GM18517 (cell line): ENCODE measurements around the gene CD19.
"Not testable (repeated sequence)": the region's sequence is repeated elsewhere in the genome, so short reads cannot be mapped to it uniquely, and the experiment has no call there.

Experiments
- ATAC-seq: cut with Tn5 transposase; IDR thresholded peaks from one replicate; pipeline ENCODE4 v1.9.1; 2021; ENCODE audit warnings: mild to moderate bottlenecking, moderate library complexity; ENCODE audit not compliant: unreplicated experiment

CD19 gene

DNA sequence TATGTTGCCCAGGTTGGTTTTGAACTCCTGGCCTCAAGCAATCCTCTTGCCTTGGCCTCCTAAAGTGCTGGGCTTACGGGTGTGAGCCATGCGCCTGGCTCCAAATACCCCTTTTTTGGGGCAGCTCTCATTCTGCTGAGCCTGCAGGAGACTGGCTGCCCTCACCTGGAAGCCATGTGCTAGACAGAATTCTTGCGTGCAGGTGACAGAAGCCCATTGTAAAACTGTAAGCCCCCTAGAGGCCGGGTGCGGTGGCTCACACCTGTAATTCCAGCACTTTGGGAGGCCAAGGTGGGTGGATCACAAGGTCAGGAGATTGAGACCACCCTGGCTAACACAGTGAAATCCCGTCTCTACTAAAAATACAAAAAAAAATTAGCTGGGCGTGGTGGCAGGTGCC is 48.6 kb downstream of the CD19 start:
- not testable (repeated sequence) for ATAC-seq

- ATAC-seq: no peak
Observed at GRCh38 chr16:28980929-28981328, 49.2 kb downstream of the CD19 start.

DNA sequence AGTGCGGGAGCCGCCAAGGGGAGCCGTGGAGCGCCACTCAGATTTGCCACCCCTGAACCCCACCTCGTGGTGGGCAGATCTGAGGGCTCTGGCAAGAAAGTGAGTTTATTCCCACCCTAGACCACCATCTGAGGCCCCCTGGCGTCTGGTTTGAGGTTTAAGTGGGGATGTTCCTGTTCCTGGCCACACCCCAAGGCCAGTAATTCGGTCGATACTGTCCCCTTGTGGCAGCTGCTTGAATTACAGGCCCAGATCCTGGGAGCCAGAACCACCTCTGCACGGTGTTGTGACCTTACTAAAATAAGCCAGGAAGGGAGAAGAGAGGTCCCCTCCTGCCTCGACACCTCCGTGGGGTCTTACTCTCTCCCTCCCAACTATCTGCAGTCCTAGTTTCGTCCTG is 49.7 kb downstream of the CD19 start:
- ATAC-seq: no peak

- ATAC-seq: no peak
Observed at GRCh38 chr16:28982418-28982817, 50.6 kb downstream of the CD19 start.

GRCh38 chr16:28982949-28983348 is 51.2 kb downstream of the CD19 start:
- ATAC-seq: no peak

GRCh38 chr16:28983644-28984043 is 51.9 kb downstream of the CD19 start:
- no peak for ATAC-seq

DNA sequence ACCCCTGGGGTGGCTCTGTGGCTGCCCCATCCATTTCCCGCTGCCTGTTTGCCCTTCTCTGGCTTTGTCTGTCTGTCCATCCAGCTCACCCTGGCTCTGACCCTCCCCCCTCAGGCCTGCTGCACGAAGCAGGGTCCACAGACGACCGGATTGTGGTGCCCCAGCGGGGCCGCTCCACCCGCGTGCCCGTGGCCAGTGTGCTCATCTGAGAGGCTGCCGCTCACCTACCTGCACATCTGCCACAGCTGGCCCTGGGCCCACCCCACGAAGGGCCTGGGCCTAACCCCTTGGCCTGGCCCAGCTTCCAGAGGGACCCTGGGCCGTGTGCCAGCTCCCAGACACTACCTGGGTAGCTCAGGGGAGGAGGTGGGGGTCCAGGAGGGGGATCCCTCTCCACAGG is 52.3 kb downstream of the CD19 start:
- no peak for ATAC-seq

- no peak for ATAC-seq
Observed at GRCh38 chr16:28984619-28985135, 52.9 kb downstream of the CD19 start, which contains the start of gene LAT. Gene LAT (plus strand): TSS chr16:28985052. CDS start chr16:28985418, 366 bp downstream.

- no peak for ATAC-seq
Observed at GRCh38 chr16:28985211-28986041, 53.7 kb downstream of the CD19 start.

DNA sequence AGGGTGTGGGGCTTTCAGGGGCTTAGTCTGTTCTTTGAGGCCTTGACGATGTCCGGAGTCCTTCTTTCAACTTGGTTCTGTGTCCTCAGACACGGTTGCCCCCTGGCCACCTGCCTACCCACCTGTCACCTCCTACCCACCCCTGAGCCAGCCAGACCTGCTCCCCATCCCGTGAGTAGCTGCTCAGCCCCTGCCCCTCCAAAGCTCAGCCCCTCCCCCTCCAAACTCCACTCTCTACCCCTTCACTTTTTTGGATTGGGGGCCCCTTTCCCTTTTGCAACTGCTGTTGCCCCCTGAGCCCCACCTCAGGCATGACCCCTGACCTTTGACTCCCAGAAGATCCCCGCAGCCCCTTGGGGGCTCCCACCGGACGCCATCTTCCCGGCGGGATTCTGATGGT is 54.3 kb downstream of the CD19 start:
- no peak for ATAC-seq

DNA sequence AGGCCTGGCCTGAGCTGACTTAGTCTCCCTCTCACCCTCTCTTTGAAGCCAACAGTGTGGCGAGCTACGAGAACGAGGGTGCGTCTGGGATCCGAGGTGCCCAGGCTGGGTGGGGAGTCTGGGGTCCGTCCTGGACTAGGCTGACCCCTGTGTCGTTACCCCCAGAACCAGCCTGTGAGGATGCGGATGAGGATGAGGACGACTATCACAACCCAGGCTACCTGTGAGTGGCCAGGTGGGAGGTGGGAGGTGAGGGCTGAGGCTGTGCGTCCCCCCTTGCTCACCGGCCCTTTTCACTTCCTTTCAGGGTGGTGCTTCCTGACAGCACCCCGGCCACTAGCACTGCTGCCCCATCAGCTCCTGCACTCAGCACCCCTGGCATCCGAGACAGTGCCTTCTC is 54.7 kb downstream of the CD19 start:
- ATAC-seq: no peak

- no peak for ATAC-seq
Observed at GRCh38 chr16:28987170-28987853, 55.5 kb downstream of the CD19 start.
